Activated T-cell treated with anti-CD3 and anti-CD28 coated beads, Interleukin-2, amount 50 U/mL, for 1 hour (primary cell): ENCODE measurements around the gene SCFD2.
A peak's percentile ranks its signal among the peaks of the same experiment; 100 is the strongest.

Source experiments
- DNase-seq: peaks from one replicate; pipeline ENCODE4 v3.0.0-alpha.2; 2020

Gene SCFD2

GRCh38 chr4:52869656-52870055, 496.2 kb downstream of the SCFD2 start:
- DNase-seq, result no peak

GRCh38 chr4:52869196-52869595, 496.7 kb downstream of the SCFD2 start:
- no peak for DNase-seq

GRCh38 chr4:52868133-52868532, 497.7 kb downstream of the SCFD2 start:
- no peak for DNase-seq

GRCh38 chr4:52867163-52867562, 498.7 kb downstream of the SCFD2 start:
- no peak for DNase-seq

- DNase-seq, result no peak
Observed at GRCh38 chr4:52866734-52867133, 499.1 kb downstream of the SCFD2 start.

GRCh38 chr4:52865300-52865699, 500.6 kb downstream of the SCFD2 start:
- no peak for DNase-seq

- DNase-seq, result no peak
Observed at GRCh38 chr4:52864793-52865192, 501.1 kb downstream of the SCFD2 start.

GRCh38 chr4:52863324-52863723, 502.5 kb downstream of the SCFD2 start:
- DNase-seq, result no peak

GRCh38 chr4:52862639-52863161, 503.2 kb downstream of the SCFD2 start:
- DNase-seq, result no peak

- peak; percentile 85 for DNase-seq
Observed at GRCh38 chr4:52861879-52862616, 503.8 kb downstream of the SCFD2 start, which contains the start of gene RASL11B. Gene RASL11B (plus strand): TSS chr4:52862317. CDS start chr4:52862508, 191 bp downstream.

- no peak for DNase-seq
Observed at GRCh38 chr4:52861171-52861823, 504.6 kb downstream of the SCFD2 start.

- DNase-seq, result no peak
Observed at GRCh38 chr4:52860361-52860760, 505.5 kb downstream of the SCFD2 start.

- DNase-seq, result no peak
Observed at GRCh38 chr4:52856801-52857200, 509.1 kb downstream of the SCFD2 start.

GRCh38 chr4:52853351-52853750, 512.5 kb downstream of the SCFD2 start:
- DNase-seq, result no peak

GRCh38 chr4:52852711-52853110, 513.1 kb downstream of the SCFD2 start:
- no peak for DNase-seq

GRCh38 chr4:52852041-52852440, 513.8 kb downstream of the SCFD2 start:
- DNase-seq, result no peak

GRCh38 chr4:52850406-52851124, 515.3 kb downstream of the SCFD2 start:
- DNase-seq, result no peak

GRCh38 chr4:52848254-52848653, 517.6 kb downstream of the SCFD2 start:
- DNase-seq, result no peak

- DNase-seq, result no peak
Observed at GRCh38 chr4:52846502-52846901, 519.4 kb downstream of the SCFD2 start.

GRCh38 chr4:52844596-52844995, 521.3 kb downstream of the SCFD2 start:
- DNase-seq, result no peak

- no peak for DNase-seq
Observed at GRCh38 chr4:52843958-52844357, 521.9 kb downstream of the SCFD2 start.

GRCh38 chr4:52843351-52843750, 522.5 kb downstream of the SCFD2 start:
- DNase-seq, result no peak

GRCh38 chr4:52842792-52843191, 523.1 kb downstream of the SCFD2 start:
- DNase-seq, result no peak
